SJCRH30 (cell line): ENCODE measurements around the gene SDCBP2. TPM values are rescaled to one million over a fixed set of nuclear protein-coding genes. Genes with fewer than 3 reads are reported as not detected.

Experiments
- total RNA-seq: library from RNA; depleted of rRNA; stranded (reverse); fragments of >200 nt; shearing (Covaris generic); gene quantifications from 2 replicates; pipeline ENCODE4 v1.2.3, GENCODE V29; 2014; rRNA removed

SDCBP2 gene
- total RNA-seq, 1 experiment from 2014 or later: 0.71 TPM

Other genes with a start within 250 kb of the SDCBP2 start
- 49.8 and 52.2 TPM in 2 replicates for gene PSMF1, start 210.5 kb downstream of the SDCBP2 start, total RNA-seq
- gene TMEM74B, start 144.2 kb downstream of the SDCBP2 start, total RNA-seq: not detected in 2 replicates
- gene C20orf202, start 125.7 kb downstream of the SDCBP2 start, total RNA-seq: not detected in 2 replicates
- gene RAD21L1, start 103.1 kb downstream of the SDCBP2 start, total RNA-seq: 0.28 TPM in 1 of 2 replicates, not detected in the other
- 2.9 and 3.0 TPM in 2 replicates for gene SNPH, start 62.8 kb downstream of the SDCBP2 start, total RNA-seq
- gene FKBP1A, start 63.9 kb upstream of the SDCBP2 start, total RNA-seq: 112 and 127 TPM in 2 replicates
- gene NSFL1C, start 137.7 kb upstream of the SDCBP2 start, total RNA-seq: 46.2 and 47.8 TPM in 2 replicates
- gene SIRPB2, start 162.3 kb upstream of the SDCBP2 start, total RNA-seq: not detected in 2 replicates
- gene SIRPD, start 228.6 kb upstream of the SDCBP2 start, total RNA-seq: not detected in 2 replicates